PC-3 (cell line): ENCODE measurements around the gene KRI1. TPM values are rescaled to one million over a fixed set of nuclear protein-coding genes. Genes with fewer than 3 reads are reported as not detected.

Source experiments
- ATAC-seq: fragments of 200-7000 bp; cut with Tn5 transposase; 2 replicates; pipeline ENCODE4 v1.9.1; 2020; ENCODE audit warnings: mild to moderate bottlenecking, moderate library complexity
- BruUV-seq: library from RNA; stranded (reverse); fragments of 400-500 nt; replicated peaks from 2 replicates; lab custom pipeline; 2021; lab: Mats Ljungman, UMichigan
- CTCF ChIA-PET: fragments of 300-600 bp; sonication (Branson Sonifier 250); formaldehyde crosslinking; loops from one replicate; lab custom pipeline; 2022; ENCODE audit warnings: antibody characterized with exemption; lab: Charles Lee
- POLR2A ChIA-PET: fragments of 300-600 bp; sonication (Branson Sonifier 250); formaldehyde crosslinking; loops from one replicate; lab custom pipeline; 2022; ENCODE audit warnings: antibody characterized with exemption; ENCODE audit not compliant: unreplicated experiment; lab: Charles Lee
- DNase-seq: peaks from one replicate; pipeline ENCODE4 v3.0.0-alpha.2; 2015
- H2AFZ ChIP-seq: fragments of 300-600 bp; sonication (generic); 2 replicates; pipeline ENCODE4 v1.6.0; 2016; ENCODE audit warnings: antibody characterized with exemption, low read length
- H3F3A ChIP-seq: fragments of 300-600 bp; sonication (generic); one replicate; pipeline ENCODE4 v1.6.0; 2017; ENCODE audit warnings: antibody characterized with exemption, low read length, control low read depth, mild to moderate bottlenecking; ENCODE audit not compliant: unreplicated experiment
- H3K27ac ChIP-seq: fragments of 300-600 bp; sonication (generic); 2 replicates; pipeline ENCODE4 v1.5.1; 2016; ENCODE audit warnings: mild to moderate bottlenecking, low read length
- H3K27me3 ChIP-seq: fragments of 300-600 bp; sonication (generic); 2 replicates; pipeline ENCODE4 v1.6.1; 2016; ENCODE audit warnings: low read length, mixed read lengths
- H3K36me3 ChIP-seq: fragments of 300-600 bp; sonication (generic); 2 replicates; pipeline ENCODE4 v1.6.1; 2016; ENCODE audit warnings: low read depth, mixed run types, low read length, mixed read lengths
- H3K4me1 ChIP-seq: fragments of 300-600 bp; sonication (generic); 2 replicates; pipeline ENCODE4 v1.5.1; 2016; ENCODE audit warnings: low read length; ENCODE audit not compliant: insufficient read depth
- H3K4me2 ChIP-seq: fragments of 300-600 bp; sonication (generic); 2 replicates; pipeline ENCODE4 v1.6.0; 2016; ENCODE audit warnings: low read length
- H3K4me3 ChIP-seq: fragments of 300-600 bp; sonication (generic); 2 replicates; pipeline ENCODE4 v1.5.1; 2016; ENCODE audit warnings: mild to moderate bottlenecking, low read length, mixed read lengths
- H3K79me2 ChIP-seq: fragments of 300-600 bp; sonication (generic); 2 replicates; pipeline ENCODE4 v1.6.1; 2017; ENCODE audit warnings: low read length, mixed read lengths
- H3K9ac ChIP-seq: fragments of 300-600 bp; sonication (generic); 2 replicates; pipeline ENCODE4 v1.6.0; 2016; ENCODE audit warnings: mild to moderate bottlenecking, low read length
- H3K9me2 ChIP-seq: fragments of 300-600 bp; sonication (generic); replicated peaks from 2 replicates; pipeline ENCODE4 v1.6.1; 2016; ENCODE audit warnings: mixed run types, low read length, mixed read lengths
- H3K9me3 ChIP-seq: fragments of 300-600 bp; sonication (generic); 2 replicates; pipeline ENCODE4 v1.6.1; 2016; ENCODE audit warnings: low read length, mixed read lengths
- H4K20me1 ChIP-seq: fragments of 300-600 bp; sonication (generic); 2 replicates; pipeline ENCODE4 v1.6.1; 2016; ENCODE audit warnings: low read length, mixed read lengths
- CTCF ChIP-seq: fragments of 300-600 bp; sonication (generic); conservative IDR thresholded peaks from 2 replicates; pipeline ENCODE4 v1.5.1; 2017; ENCODE audit warnings: antibody characterized with exemption, low read depth, mild to moderate bottlenecking, low read length
- EZH2 ChIP-seq: fragments of 300-600 bp; sonication (generic); IDR thresholded peaks from one replicate; pipeline ENCODE4 v1.6.1; 2017; ENCODE audit warnings: antibody characterized with exemption, mild to moderate bottlenecking, low read length; ENCODE audit not compliant: unreplicated experiment
- EZH2phosphoT487 ChIP-seq: fragments of 300-600 bp; sonication (generic); IDR thresholded peaks from 2 replicates; pipeline ENCODE4 v1.6.1; 2018; ENCODE audit warnings: mild to moderate bottlenecking, antibody characterized with exemption, low read length, borderline replicate concordance
- intact Hi-C: fragments of 100-400 bp; cut with micrococcal nuclease; formaldehyde crosslinking; loops from 2 replicates; pipeline ENCODE4 v1.9.0; 2023
- total RNA-seq: library from RNA; depleted of rRNA; stranded (reverse); fragments of >200 nt; gene quantifications from 2 replicates; pipeline ENCODE4 v1.2.3, GENCODE V29; 2014

KRI1 gene
- total RNA-seq, 1 experiment from 2014 or later, result 72.6 TPM

- H3F3A ChIP-seq, result no peaks in the 10 kb centered on the region
- intact Hi-C loops, result no loop called here
- DNase-seq, result no peak
- H3K9ac ChIP-seq, result no peak overlapping the region
- TF ChIP-seq EZH2phosphoT487 (no peak), CTCF (no peak)
- H3K27me3 ChIP-seq, result no peaks in the 10 kb centered on the region
- H3K9me3 ChIP-seq, result no peaks in the 10 kb centered on the region
- H3K4me2 ChIP-seq, result no peak overlapping the region
- H2AFZ ChIP-seq, result no peak overlapping the region
- ChIA-PET CTCF (no interaction called here), POLR2A (no interaction called here)
- H3K27ac ChIP-seq, result no peak overlapping the region
- H3K4me1 ChIP-seq, result peaks cover 3% of the 10 kb centered on the region; the same call in 1 of the 2 replicates
- H3K36me3 ChIP-seq, result no peaks in the 10 kb centered on the region
- no peaks in the 10 kb centered on the region for H4K20me1 ChIP-seq
- BruUV-seq, result no TSS peak
- no peaks in the 10 kb centered on the region for H3K79me2 ChIP-seq
- H3K9me2 ChIP-seq, result no peaks in the 10 kb centered on the region
- no peak for ATAC-seq
- H3K4me3 ChIP-seq, result no peak overlapping the region
These were observed 40.2 kb downstream of the KRI1 start for GRCh38 chr19:10525636-10526035.

GRCh38 chr19:10523135-10523636 is 42.6 kb downstream of the KRI1 start:
- BruUV-seq, result no TSS peak
- ChIA-PET POLR2A (interaction anchor here (0.7 kb wide), 1 partner anchor 12 kb away, joined by 23 read pairs; no protein-coding TSS in a partner anchor), CTCF (no interaction called here)
- Histone ChIP-seq H3F3A (no peaks in the 10 kb centered on the region), H3K9me2 (no peaks in the 10 kb centered on the region), H3K9ac (no peak overlapping the region), H3K27ac (no peak overlapping the region), H2AFZ (no peak overlapping the region), H3K4me1 (peaks cover 7% of the 10 kb centered on the region; the same call in 1 of the 2 replicates), H3K4me2 (no peak overlapping the region), H3K36me3 (no peaks in the 10 kb centered on the region), H3K79me2 (no peaks in the 10 kb centered on the region), H3K27me3 (no peaks in the 10 kb centered on the region), H4K20me1 (no peaks in the 10 kb centered on the region), H3K4me3 (no peak overlapping the region), H3K9me3 (no peaks in the 10 kb centered on the region)
- DNase-seq (no peak), ATAC-seq (no peak)
- no peak for TF ChIP-seq EZH2phosphoT487
- no peak for TF ChIP-seq CTCF
- TF ChIP-seq EZH2, result no peak
- intact Hi-C loops, result no loop called here

GRCh38 chr19:10521461-10522171 is 44.2 kb downstream of the KRI1 start:
- ATAC-seq, result no peak
- no peak for TF ChIP-seq CTCF
- H3K4me3 ChIP-seq, result no peak overlapping the region

More at GRCh38 chr19:10521461-10522171, 44.2 kb downstream of the KRI1 start:
- POLR2A ChIA-PET, result no interaction called here
- Histone ChIP-seq H3K27ac (no peak overlapping the region), H3K79me2 (no peaks in the 10 kb centered on the region), H3K27me3 (no peaks in the 10 kb centered on the region), H3K9me3 (no peaks in the 10 kb centered on the region), H3K36me3 (no peaks in the 10 kb centered on the region), H2AFZ (no peak overlapping the region), H3K4me2 (no peak overlapping the region), H3K9ac (no peak overlapping the region), H3K9me2 (no peaks in the 10 kb centered on the region), H3K4me1 (peaks cover 13% of the 10 kb centered on the region; the same call in 1 of the 2 replicates), H4K20me1 (no peaks in the 10 kb centered on the region), H3F3A (no peaks in the 10 kb centered on the region)
- no peak for DNase-seq
- BruUV-seq, result no TSS peak
- intact Hi-C loops, result no loop called here
- CTCF ChIA-PET, result no interaction called here
